IPS-15b (cell line): ENCODE measurements around the gene CALML5.

Experiments
- H3K27me3 ChIP-seq: one replicate; pipeline ENCODE4 v1.6.1; 2013; ENCODE audit warnings: low read length; ENCODE audit not compliant: control insufficient read depth, insufficient read depth
- H3K36me3 ChIP-seq: one replicate; pipeline ENCODE4 v1.6.1; 2013; ENCODE audit warnings: low read length; ENCODE audit not compliant: control insufficient read depth, insufficient read depth
- H3K4me1 ChIP-seq: one replicate; pipeline ENCODE4 v1.6.1; 2013; ENCODE audit warnings: mild to moderate bottlenecking, low read length; ENCODE audit not compliant: control insufficient read depth, insufficient read depth
- H3K4me3 ChIP-seq: one replicate; pipeline ENCODE4 v1.5.1; 2013; ENCODE audit warnings: low read depth, low read length
- H3K9ac ChIP-seq: one replicate; pipeline ENCODE4 v1.6.1; 2013; ENCODE audit warnings: low read depth, mild to moderate bottlenecking, low read length
- H3K9me3 ChIP-seq: one replicate; pipeline ENCODE4 v1.6.1; 2013; ENCODE audit warnings: mild to moderate bottlenecking, low read length; ENCODE audit not compliant: control insufficient read depth, insufficient read depth

Gene CALML5

DNA sequence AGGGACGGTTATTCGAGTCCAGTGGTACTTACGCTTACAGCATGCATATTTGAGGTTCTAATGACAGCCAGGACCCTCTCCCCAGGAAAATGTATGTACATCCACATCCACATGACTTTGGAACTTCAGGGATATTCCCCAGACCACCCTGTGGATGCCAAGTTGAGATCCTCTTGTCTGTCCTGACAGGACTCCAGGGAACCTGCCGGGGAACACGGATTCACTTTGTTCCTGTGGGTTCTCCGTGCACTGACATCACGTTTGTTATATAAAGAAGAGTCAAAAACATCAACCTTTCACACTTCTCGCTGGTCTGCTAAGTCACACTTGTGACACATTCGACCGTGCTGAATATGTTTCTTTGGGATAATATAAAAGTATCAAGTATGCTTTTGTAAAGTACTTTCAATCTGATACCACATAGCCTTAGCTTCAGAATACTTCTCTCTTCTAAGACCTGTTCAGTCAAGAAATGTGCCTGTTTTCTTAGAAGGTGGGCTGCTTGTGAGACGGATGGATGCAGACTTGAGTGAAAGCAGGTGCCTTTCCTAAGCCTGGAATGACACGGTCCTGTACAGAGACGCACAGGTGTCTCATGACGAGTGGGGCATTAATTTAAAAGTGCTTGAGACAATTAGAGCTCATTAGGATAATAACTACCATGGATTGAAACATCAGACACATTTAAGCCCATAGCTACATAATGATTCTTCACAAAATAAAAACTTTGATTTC, 38.7 kb downstream of the CALML5 start:
- Histone ChIP-seq H3K9ac (no peak overlapping the region), H3K27me3 (no peaks in the 10 kb centered on the region), H3K4me3 (no peak overlapping the region), H3K36me3 (peaks cover 11% of the 10 kb centered on the region), H3K9me3 (no peaks in the 10 kb centered on the region), H3K4me1 (peaks cover 2% of the 10 kb centered on the region)

DNA sequence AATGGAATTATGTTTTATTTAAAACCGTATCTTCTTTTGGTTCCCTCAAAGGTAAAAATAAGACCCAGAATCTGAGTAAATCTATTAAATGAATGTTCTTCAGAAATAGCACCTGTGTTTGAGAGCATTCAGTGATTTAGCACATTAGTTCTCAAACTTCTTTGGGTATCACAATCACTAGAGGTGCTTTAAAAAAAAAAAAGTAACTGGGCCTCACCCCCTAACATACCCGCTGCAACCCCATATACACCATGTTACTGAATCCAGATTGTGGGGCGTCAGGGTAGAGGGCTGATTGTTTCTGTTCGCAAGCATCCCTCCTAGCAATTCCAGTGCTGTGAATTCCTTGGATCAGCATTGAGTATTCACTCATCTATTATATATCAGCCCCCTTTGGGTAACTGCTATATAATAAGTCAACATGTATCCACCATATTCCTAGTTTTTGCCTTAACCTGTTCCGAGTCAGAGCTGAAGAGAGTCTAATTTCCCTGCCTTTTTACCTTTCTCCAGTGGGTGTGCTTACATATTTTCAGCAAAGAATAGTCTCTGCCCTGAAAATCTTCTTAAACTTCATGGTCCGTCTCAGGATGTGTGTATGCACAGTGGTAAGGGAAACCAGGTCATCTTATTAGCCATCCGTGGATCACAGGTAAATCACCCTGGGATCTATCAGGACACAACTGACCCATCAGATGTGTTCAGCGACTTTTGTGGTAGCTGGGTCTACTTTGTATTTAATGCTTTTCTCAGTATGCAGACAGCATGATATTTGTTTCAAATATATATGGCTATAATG, 40.2 kb downstream of the CALML5 start:
- no peak overlapping the region for H3K9ac ChIP-seq
- H3K9me3 ChIP-seq: no peaks in the 10 kb centered on the region
- H3K4me3 ChIP-seq: no peak overlapping the region
- no peaks in the 10 kb centered on the region for H3K27me3 ChIP-seq
- H3K36me3 ChIP-seq: peaks cover 17% of the 10 kb centered on the region
- no peaks in the 10 kb centered on the region for H3K4me1 ChIP-seq

DNA sequence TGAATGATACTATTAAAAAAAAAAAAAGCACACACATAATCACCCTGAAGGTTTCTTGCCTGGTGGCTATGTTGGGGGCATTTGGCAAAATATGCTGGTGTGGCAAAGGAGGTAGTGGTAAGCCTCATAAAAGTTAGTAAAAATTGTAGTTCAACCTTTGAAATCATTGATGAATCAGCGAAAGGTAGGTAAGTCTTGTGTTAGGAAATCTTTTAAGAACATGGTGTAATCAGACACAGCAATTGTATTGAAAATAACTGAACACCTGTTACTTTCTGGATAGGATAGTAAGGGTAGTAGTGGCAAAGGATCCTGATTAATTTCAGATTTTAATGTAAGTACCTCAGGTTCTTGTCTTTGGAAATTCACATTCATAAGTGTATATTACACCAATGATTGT, 40.9 kb downstream of the CALML5 start:
- Histone ChIP-seq H3K4me1 (no peaks in the 10 kb centered on the region), H3K9ac (no peak overlapping the region), H3K4me3 (no peak overlapping the region), H3K27me3 (no peaks in the 10 kb centered on the region), H3K9me3 (no peaks in the 10 kb centered on the region), H3K36me3 (peaks cover 20% of the 10 kb centered on the region)

DNA sequence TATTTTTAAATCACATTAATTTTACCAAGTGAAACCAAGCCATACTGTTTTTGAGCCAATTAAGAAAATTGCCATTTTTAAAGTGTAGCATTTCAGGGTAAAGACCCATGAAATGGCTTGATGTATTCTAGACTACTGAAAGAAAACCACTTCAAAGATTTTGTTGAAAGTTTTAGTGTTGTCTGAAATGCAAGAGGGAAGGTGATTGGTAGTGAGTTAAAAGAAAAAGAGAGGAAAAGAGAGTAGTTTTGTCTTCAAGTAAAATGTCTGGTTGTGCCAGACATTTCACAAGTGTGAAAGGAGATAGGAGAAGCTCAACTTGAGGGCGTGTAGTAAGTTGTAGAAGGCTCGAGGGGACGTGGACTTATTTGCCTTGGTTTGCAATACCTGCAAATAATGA, 41.6 kb downstream of the CALML5 start:
- H3K4me1 ChIP-seq: no peaks in the 10 kb centered on the region
- H3K27me3 ChIP-seq: no peaks in the 10 kb centered on the region
- no peak overlapping the region for H3K4me3 ChIP-seq
- no peak overlapping the region for H3K9ac ChIP-seq
- H3K9me3 ChIP-seq: no peaks in the 10 kb centered on the region
- peaks cover 25% of the 10 kb centered on the region for H3K36me3 ChIP-seq

DNA sequence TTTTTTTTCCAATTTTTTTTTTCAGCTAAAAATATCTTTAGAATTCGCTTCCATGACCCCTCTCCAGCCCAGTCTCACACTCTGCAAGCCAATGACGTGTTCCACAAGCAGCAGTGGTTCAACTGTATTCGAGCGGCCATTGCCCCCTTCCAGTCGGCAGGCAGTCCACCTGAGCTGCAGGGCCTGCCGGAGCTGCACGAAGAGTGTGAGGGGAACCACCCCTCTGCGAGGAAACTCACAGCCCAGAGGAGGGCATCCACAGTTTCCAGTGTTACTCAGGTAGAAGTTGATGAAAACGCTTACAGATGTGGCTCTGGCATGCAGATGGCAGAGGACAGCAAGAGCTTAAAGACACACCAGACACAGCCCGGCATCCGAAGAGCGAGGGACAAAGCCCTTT, 42.8 kb downstream of the CALML5 start:
- no peaks in the 10 kb centered on the region for H3K27me3 ChIP-seq
- H3K9me3 ChIP-seq: no peaks in the 10 kb centered on the region
- H3K4me3 ChIP-seq: no peak overlapping the region
- peaks cover 25% of the 10 kb centered on the region for H3K36me3 ChIP-seq
- no peaks in the 10 kb centered on the region for H3K4me1 ChIP-seq
- H3K9ac ChIP-seq: no peak overlapping the region

DNA sequence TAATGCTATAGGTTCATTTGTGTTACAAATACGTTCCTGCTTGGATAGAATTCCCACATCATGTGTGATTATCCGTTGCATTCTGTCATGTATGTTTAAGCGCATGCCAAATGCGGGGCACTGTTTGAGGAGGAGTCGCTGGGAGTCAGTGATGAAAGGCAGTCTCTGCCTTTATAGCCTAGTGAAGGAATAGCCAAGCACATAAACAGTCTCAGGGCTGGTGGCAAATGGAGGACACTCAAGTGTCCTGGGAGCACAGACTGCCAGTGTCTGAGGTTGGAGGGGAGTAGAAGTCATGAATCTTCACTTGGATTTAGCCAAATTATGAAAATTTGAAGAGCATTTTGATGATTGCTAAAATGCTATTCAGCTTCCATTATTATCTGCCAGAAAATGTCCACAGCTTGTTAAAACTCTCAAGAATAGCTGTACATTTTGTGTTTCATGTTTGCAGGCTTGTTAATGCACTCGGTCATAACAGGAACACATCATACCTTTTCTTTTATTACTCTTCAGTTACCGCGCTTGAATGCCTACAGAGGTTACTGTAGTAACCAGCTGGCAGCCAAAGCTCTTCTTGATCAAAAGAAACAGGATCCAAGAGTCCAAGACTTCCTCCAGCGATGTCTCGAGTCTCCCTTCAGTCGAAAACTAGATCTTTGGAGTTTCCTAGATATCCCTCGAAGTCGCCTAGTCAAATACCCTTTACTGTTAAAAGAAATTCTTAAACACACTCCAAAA, 45.5 kb downstream of the CALML5 start:
- peaks cover 4% of the 10 kb centered on the region for H3K4me1 ChIP-seq
- no peak overlapping the region for H3K9ac ChIP-seq
- no peak overlapping the region for H3K4me3 ChIP-seq
- no peaks in the 10 kb centered on the region for H3K27me3 ChIP-seq
- no peaks in the 10 kb centered on the region for H3K9me3 ChIP-seq
- H3K36me3 ChIP-seq: peaks cover 25% of the 10 kb centered on the region

DNA sequence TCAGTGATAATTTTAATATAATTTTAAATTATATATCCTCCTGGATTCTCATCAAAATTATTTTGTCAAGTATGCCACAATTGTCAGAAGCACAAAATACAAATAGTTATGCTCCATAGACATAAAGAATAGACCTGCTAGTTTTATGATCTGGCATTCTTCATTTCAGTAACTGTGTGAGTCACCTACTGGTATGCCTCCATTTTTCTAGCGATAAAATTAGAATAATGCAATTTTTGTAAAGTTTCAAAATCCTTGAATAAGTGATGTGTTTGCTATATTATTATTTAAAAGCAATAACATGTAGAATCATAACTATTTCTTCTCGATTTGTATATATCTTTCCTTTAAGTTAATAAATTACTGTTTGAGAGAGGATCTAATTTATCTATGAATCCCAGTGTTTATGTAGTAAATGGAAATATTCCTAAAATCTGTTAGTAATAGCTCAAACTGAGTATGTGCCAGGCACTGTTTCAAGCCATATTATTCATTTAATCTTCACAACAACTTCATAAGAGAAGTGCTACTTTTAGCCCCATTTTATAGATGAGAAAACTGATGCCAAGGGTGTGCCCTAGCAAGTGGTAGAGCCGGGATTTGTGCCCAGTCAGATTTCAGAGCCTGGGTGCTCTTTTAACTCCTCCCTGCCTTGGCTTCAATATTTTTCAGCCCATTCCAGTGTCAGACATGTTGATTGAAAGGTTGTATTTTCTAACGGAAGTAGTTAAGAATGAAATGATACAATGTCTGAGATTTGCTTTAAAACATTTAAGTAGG, 48.6 kb downstream of the CALML5 start:
- Histone ChIP-seq H3K4me3 (no peak overlapping the region), H3K9ac (no peak overlapping the region), H3K27me3 (no peaks in the 10 kb centered on the region), H3K9me3 (no peaks in the 10 kb centered on the region), H3K4me1 (peaks cover 13% of the 10 kb centered on the region), H3K36me3 (peaks cover 14% of the 10 kb centered on the region)

DNA sequence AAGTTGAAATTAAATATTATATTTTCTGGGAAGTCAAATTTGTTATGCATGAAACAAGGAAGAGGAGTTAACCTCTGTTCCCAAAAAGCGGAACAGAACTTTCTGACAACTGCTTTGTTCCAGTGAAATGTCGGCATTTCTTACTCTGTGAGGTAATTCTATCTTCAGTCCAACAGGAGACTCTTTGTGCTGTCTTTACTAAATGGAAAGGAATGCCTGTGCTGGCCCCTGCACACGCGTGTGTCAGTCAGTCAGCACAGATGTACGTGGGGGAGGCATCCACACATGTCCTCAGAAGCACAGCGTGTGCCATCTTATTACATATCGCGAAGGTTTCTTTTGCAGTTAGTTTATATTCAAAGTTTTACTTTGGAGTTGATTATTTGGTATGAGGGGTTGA, 49.5 kb downstream of the CALML5 start:
- H3K4me1 ChIP-seq: peaks cover 13% of the 10 kb centered on the region
- H3K27me3 ChIP-seq: no peaks in the 10 kb centered on the region
- H3K9me3 ChIP-seq: no peaks in the 10 kb centered on the region
- H3K4me3 ChIP-seq: no peak overlapping the region
- H3K36me3 ChIP-seq: peaks cover 14% of the 10 kb centered on the region
- H3K9ac ChIP-seq: no peak overlapping the region

DNA sequence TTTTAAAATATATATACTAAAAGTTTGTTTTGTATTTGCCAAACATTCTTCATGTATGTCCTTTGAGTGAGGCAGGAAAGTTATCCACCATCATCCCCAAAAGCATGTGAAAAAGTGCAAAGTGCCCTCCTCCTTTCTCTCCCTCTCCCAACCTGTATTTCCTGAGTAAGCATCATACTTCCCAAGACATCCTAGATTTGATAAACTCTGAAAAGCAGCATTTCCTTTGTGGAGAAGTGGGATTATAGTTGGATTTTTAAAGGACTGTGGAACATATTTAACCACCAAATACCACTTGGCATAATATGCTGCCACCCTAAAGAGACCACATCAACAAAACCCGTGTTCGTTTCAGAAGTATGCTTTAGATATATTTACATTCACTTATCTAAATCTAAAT, 50.1 kb downstream of the CALML5 start:
- H3K27me3 ChIP-seq: no peaks in the 10 kb centered on the region
- H3K9me3 ChIP-seq: no peaks in the 10 kb centered on the region
- peaks cover 9% of the 10 kb centered on the region for H3K36me3 ChIP-seq
- no peak overlapping the region for H3K9ac ChIP-seq
- H3K4me1 ChIP-seq: peaks cover 13% of the 10 kb centered on the region
- no peak overlapping the region for H3K4me3 ChIP-seq
